Stimulated activated CD8-positive, alpha-beta memory T cell treated with anti-CD3 and anti-CD28 coated beads, Interleukin-2, amount 100 ng/mL, for 48 hours (primary cell): Measurements from ENCODE around the gene EIF1AY.
A peak's percentile ranks its signal among the peaks of the same experiment; 100 is the strongest.
"Not testable (repeated sequence)": the region's sequence is repeated elsewhere in the genome, so short reads cannot be mapped to it uniquely, and the experiment has no call there.

ENCODE experiments used
- DNase-seq, 2 donors: peaks; one replicate each; pipeline ENCODE4 v3.0.0-alpha.2; 2020; ENCODE audit warnings: low read depth in 2 of 2

Gene EIF1AY

DNA sequence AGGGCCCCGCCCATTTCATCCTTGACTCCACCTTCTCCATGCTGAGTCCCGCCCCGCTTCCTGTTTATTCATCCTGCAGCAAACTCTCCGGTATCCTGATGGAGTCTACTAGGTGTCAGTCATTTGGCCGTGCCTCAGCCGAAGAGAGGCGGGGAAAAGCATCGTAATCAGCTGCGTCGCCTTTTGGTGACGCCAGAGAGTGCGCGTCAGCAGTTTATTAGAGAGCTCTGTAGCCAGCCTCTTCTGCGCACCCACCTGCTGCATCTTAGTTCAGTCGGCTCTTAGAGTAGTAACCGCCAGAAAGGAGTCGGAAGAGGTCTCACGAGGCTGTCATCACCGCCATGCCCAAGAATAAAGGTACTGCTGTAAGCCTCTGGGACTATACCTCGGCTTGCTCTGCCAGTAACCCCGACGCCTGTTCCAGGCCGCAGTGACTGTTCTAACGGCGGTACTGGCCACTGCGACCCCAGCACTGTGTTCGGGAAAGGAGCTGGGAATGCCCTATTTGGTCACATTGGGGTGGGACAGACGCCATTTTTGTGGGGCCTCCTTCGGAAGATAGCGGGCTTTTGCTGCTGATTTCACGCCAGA lies at the start of gene EIF1AY:
Gene EIF1AY, plus strand, starts transcription at position 246 of the 591 bp plus-strand sequence. Its CDS starts 96 bp downstream, at position 342.
- DNase-seq: peak in 1 of 2 donors; percentile 72

- DNase-seq: no peak
Observed at GRCh38 chrY:20528435-20528834, 47.1 kb upstream of the EIF1AY start.

- DNase-seq: no peak
Observed at GRCh38 chrY:20538186-20538585, 37.4 kb upstream of the EIF1AY start.

DNA sequence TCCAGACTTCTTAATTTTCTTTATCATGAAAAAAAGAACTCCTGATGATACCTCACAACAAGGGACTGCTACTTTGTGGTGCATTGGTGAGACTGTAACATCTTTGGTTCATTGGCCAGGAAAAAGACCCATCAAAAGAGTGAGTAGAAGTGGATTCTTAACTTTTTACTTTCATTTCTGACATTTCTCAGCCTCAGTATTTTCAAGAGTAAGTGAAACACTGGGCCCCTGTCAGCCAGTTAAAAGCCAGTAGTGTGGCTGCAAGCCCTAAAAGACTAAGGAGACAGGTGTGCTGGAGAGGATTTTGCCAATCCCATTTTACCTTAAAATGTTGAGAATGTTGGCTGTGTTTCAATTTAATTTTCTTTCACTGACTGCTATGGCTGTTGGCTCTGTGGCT lies 36.6 kb upstream of the EIF1AY start:
- no peak for DNase-seq

- no peak for DNase-seq
Observed at GRCh38 chrY:20544451-20544960, 31.1 kb upstream of the EIF1AY start.

DNA sequence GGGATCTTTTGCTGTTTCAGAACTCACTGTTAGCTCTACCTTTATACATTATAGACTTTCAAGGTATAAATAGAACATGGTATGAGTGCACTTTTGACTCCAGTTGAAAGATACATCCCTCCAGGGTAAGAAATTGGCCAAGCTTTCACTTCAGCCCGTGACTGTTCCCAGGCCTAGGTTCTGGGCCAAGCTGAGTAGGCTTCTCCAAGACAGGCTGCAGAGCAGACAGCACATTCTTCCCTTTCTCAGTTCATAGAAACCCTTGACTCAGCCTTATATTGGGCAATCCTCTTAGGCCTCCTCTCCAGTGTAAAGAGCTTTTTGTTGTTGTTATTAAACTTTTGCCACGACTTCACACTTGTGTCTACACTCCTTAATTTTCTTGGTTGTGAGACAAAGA lies 29.5 kb upstream of the EIF1AY start:
- no peak for DNase-seq

GRCh38 chrY:20549289-20549688 lies 26.3 kb upstream of the EIF1AY start:
- DNase-seq: no peak

- no peak for DNase-seq
Observed at GRCh38 chrY:20551840-20552239, 23.7 kb upstream of the EIF1AY start.

GRCh38 chrY:20552764-20553323 lies 22.7 kb upstream of the EIF1AY start:
- DNase-seq: not testable (repeated sequence)

DNA sequence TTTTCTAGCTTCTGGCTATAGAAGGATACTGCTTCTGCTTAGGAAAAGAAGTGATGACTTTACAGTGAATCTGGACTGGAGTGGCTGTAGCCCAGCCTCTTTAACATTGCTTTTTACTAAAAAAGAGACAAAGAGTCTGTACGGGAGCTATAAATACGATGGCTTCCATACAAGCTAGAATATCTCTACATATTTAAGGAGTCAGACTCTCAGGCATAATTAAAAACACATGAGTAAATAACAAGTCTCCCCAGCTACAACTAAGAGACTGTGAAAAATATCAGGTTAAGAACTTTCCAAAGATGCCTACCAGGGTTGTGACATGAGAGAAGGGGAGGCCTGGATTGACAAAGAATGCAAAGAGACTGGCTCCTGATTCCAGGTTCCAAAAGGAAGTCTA lies 19.8 kb upstream of the EIF1AY start:
- DNase-seq: no peak

DNA sequence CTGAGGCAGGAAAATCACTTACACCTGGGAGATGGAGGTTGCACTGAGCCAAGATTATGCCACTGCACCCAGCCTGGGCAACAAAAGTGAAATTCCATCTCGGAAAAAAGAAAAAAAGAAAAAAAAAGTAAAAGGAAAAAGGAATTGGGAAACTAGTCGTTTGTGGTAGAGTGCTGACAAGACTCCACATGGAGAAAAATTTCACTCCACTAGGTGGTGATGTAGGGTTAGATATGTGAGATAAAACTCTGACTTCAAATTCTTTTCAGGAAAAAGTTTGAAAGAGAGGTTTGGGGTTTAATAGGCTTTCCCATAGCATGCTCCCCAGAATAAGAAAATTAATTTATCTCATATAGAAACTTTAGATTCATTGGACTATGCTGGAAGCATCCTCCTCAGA lies 16.9 kb upstream of the EIF1AY start:
- no peak for DNase-seq

- no peak for DNase-seq
Observed at GRCh38 chrY:20559873-20560512, 15.6 kb upstream of the EIF1AY start.

- DNase-seq: no peak
Observed at GRCh38 chrY:20571306-20571705, 4.3 kb upstream of the EIF1AY start.

- no peak for DNase-seq
Observed at GRCh38 chrY:20576506-20576905, 930 bp downstream of the EIF1AY start.

GRCh38 chrY:20578206-20578605 lies 2.6 kb downstream of the EIF1AY start:
- no peak for DNase-seq

DNA sequence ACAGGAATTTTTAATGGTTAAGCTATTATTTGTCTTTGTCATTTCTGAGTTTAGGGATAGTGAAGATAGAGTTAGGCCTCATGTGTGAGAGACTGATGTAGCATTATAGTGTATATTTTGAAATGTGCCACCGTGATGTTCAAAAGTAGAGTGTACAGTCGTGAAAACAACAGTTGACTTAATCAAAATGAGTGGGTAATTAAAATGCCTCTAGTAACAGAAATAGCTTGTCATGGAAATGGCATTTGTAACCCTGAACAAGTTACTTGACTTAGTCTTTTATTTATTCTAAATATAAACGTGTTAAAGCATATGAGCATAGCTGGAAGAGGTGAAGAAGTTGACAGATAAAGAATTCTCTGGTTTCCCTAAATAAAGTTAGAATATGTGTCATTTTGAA lies 6.1 kb downstream of the EIF1AY start:
- no peak for DNase-seq

DNA sequence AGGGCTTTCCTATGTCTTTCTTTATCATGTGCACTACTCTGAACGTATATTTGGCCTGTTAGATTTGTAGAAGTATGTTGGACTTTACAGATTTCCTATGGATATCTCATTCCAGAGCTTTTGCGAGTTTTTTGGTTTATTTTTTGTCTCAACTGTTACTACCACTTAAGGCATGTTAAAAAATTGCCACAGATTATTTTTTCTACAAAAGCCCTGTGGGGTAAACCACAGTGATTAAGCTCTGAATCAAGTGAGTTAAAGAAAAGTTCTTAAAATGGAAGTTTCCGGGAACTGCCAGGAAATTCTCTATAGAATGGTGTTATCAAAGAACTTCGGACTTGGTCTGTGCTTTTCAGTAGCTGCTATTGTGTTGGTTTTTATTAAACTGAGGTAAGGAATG lies 10.6 kb downstream of the EIF1AY start:
- no peak for DNase-seq
